H1 (cell line): ENCODE data around the gene CBFA2T2. TPM values are rescaled to one million over a fixed set of nuclear protein-coding genes. Genes with fewer than 3 reads are reported as not detected.

Source experiments
- CTCF ChIA-PET: fragments of 300-600 bp; sonication (Branson Sonifier 250); formaldehyde crosslinking; loops from one replicate; lab custom pipeline; 2021; ENCODE audit not compliant: partially characterized antibody; lab: Charles Lee
- POLR2A ChIA-PET: fragments of 300-600 bp; sonication (Branson Sonifier 250); formaldehyde crosslinking; loops from one replicate; lab custom pipeline; 2021; ENCODE audit warnings: inconsistent platforms; ENCODE audit not compliant: partially characterized antibody; lab: Charles Lee
- DNase-seq, 2 experiments: peaks; one replicate each; pipeline versions ENCODE4 v3.0.0 to v3.0.0-alpha.2; 2010 to 2022; ENCODE audit warnings: low spot score in 2 of 2, low read depth in 1 of 2, mixed read lengths in 1 of 2
- FAIRE-seq: peaks from 2 replicates; lab custom pipeline; 2011; peaks lifted over from hg19 to GRCh38; lab: Jason Lieb, UNC
- H2AFZ ChIP-seq: 2 replicates; pipeline ENCODE4 v1.8.1; 2012; ENCODE audit warnings: low read length, inconsistent platforms
- H2AK5ac ChIP-seq: 2 replicates; pipeline ENCODE4 v1.6.1; 2013; ENCODE audit warnings: low read depth, low read length
- H2BK120ac ChIP-seq: replicated peaks from 2 replicates; pipeline ENCODE3; 2013; ENCODE audit warnings: low read depth, low read length, inconsistent platforms
- H2BK12ac ChIP-seq: 2 replicates; pipeline ENCODE4 v1.6.1; 2013; ENCODE audit warnings: low read depth, low read length
- H2BK15ac ChIP-seq: 2 replicates; pipeline ENCODE4 v1.6.1; 2013; ENCODE audit warnings: low read length
- H2BK20ac ChIP-seq: 2 replicates; pipeline ENCODE4 v1.6.1; 2013; ENCODE audit warnings: low read length
- H2BK5ac ChIP-seq: 2 replicates; pipeline ENCODE4 v1.6.1; 2013; ENCODE audit warnings: low read depth, low read length
- H3K14ac ChIP-seq: 2 replicates; pipeline ENCODE4 v1.6.1; 2013; ENCODE audit warnings: inconsistent platforms; ENCODE audit not compliant: insufficient read length
- H3K18ac ChIP-seq: 2 replicates; pipeline ENCODE4 v1.6.1; 2013; ENCODE audit warnings: low read length; ENCODE audit errors: extremely low read depth
- H3K23ac ChIP-seq: 2 replicates; pipeline ENCODE4 v1.6.1; 2013; ENCODE audit warnings: inconsistent platforms; ENCODE audit not compliant: insufficient read length
- H3K23me2 ChIP-seq: 2 replicates; pipeline ENCODE4 v1.6.1; 2013; ENCODE audit warnings: low read depth, low read length
- H3K27ac ChIP-seq: 2 replicates; pipeline ENCODE4 v1.6.1; 2011; ENCODE audit warnings: low read depth, low read length, inconsistent platforms
- H3K27me3 ChIP-seq, 4 experiments: replicated peaks in 1 of 4; 1 replicate in 1 of 4; 2 replicates in 3 of 4; pipeline versions ENCODE4 v1.6.1 to v1.8.1; 2011 to 2013; ENCODE audit warnings: low read length in 3 of 4, mild to moderate bottlenecking in 3 of 4, inconsistent platforms in 2 of 4, mixed read lengths in 2 of 4, moderate library complexity in 1 of 4; ENCODE audit not compliant: control insufficient read depth in 3 of 4, insufficient read depth in 3 of 4; ENCODE audit errors: extremely low read depth in 1 of 4
- H3K36me3 ChIP-seq, 4 experiments: 2 replicates each; pipeline versions ENCODE4 v1.6.1 to v1.8.1; 2011 to 2013; ENCODE audit warnings: mild to moderate bottlenecking in 4 of 4, low read length in 3 of 4, moderate library complexity in 2 of 4, control low read depth in 1 of 4, inconsistent platforms in 1 of 4; ENCODE audit not compliant: insufficient read depth in 4 of 4, control insufficient read depth in 2 of 4
- H3K4ac ChIP-seq: replicated peaks from 2 replicates; pipeline ENCODE3; 2013; ENCODE audit warnings: low read length, low read depth, mixed read lengths, inconsistent platforms; ENCODE audit not compliant: insufficient read length
- H3K4me1 ChIP-seq, 4 experiments: replicated peaks in 1 of 4; 1 replicate in 1 of 4; 2 replicates in 3 of 4; pipeline versions ENCODE4 v1.6.1 to v1.8.1; 2011 to 2013; ENCODE audit warnings: low read length in 3 of 4, inconsistent platforms in 2 of 4, mixed read lengths in 1 of 4; ENCODE audit not compliant: insufficient read depth in 4 of 4, control insufficient read depth in 3 of 4
- H3K4me2 ChIP-seq, 2 experiments: 2 replicates each; pipeline versions ENCODE4 v1.6.1 to v1.8.1; 2011 to 2013; ENCODE audit warnings: low read depth in 2 of 2, low read length in 2 of 2, control low read depth in 1 of 2, inconsistent platforms in 1 of 2, mild to moderate bottlenecking in 1 of 2; ENCODE audit not compliant: insufficient read depth in 1 of 2
- H3K4me3 ChIP-seq, 4 experiments: fragments of 200-600, 300-600 bp in 1 of 4; sonication (generic), shearing (Covaris generic), sonication (Bioruptor Twin) in 1 of 4; 2 replicates each; pipeline versions ENCODE4 v1.5.1 to v1.8.1; 2011 to 2016; ENCODE audit warnings: low read length in 4 of 4, low read depth in 3 of 4, control low read depth in 2 of 4, inconsistent platforms in 2 of 4, mild to moderate bottlenecking in 2 of 4, mixed read lengths in 1 of 4, moderate library complexity in 1 of 4; ENCODE audit not compliant: insufficient read depth in 2 of 4; ENCODE audit errors: extremely low read depth in 1 of 4
- H3K56ac ChIP-seq: replicated peaks from 2 replicates; pipeline ENCODE3; 2013; ENCODE audit warnings: low read depth, mild to moderate bottlenecking, mixed read lengths, low read length, inconsistent platforms; ENCODE audit not compliant: insufficient read length
- H3K79me1 ChIP-seq: 2 replicates; pipeline ENCODE4 v1.6.1; 2013; ENCODE audit warnings: low read depth, low read length, control low read depth
- H3K79me2 ChIP-seq, 2 experiments: 2 replicates each; pipeline versions ENCODE4 v1.6.1 to v1.8.1; 2012 to 2013; ENCODE audit warnings: low read length in 2 of 2, mild to moderate bottlenecking in 2 of 2, inconsistent platforms in 1 of 2; ENCODE audit not compliant: insufficient read depth in 2 of 2, control insufficient read depth in 1 of 2
- H3K9ac ChIP-seq, 4 experiments: replicated peaks in 1 of 4; 1 replicate in 1 of 4; 2 replicates in 3 of 4; pipeline versions ENCODE4 v1.6.1 to v1.8.1; 2011 to 2013; ENCODE audit warnings: low read depth in 3 of 4, low read length in 3 of 4, control low read depth in 2 of 4, mild to moderate bottlenecking in 2 of 4, moderate library complexity in 2 of 4, inconsistent platforms in 1 of 4; ENCODE audit errors: extremely low read depth in 1 of 4
- H3K9me3 ChIP-seq, 2 experiments: 2 replicates each; pipeline versions ENCODE4 v1.6.1 to v1.8.1; 2012 to 2013; ENCODE audit warnings: mild to moderate bottlenecking in 2 of 2, moderate library complexity in 2 of 2, control low read depth in 1 of 2, inconsistent platforms in 1 of 2, low read depth in 1 of 2, low read length in 1 of 2, mixed read lengths in 1 of 2; ENCODE audit not compliant: insufficient read depth in 2 of 2
- H4K20me1 ChIP-seq, 2 experiments: replicated peaks in 1 of 2; 2 replicates each; pipeline versions ENCODE3 to v1.8.1; 2011 to 2013; ENCODE audit warnings: inconsistent platforms in 2 of 2, low read length in 2 of 2, mild to moderate bottlenecking in 1 of 2; ENCODE audit not compliant: insufficient read depth in 2 of 2, control insufficient read depth in 1 of 2
- H4K5ac ChIP-seq: 2 replicates; pipeline ENCODE4 v1.6.1; 2013; ENCODE audit warnings: low read length, low read depth, mixed read lengths, inconsistent platforms; ENCODE audit not compliant: insufficient read length
- H4K8ac ChIP-seq: 2 replicates; pipeline ENCODE4 v1.8.0; 2013; ENCODE audit warnings: mild to moderate bottlenecking, moderate library complexity, low read length, inconsistent platforms; ENCODE audit not compliant: insufficient read depth; ENCODE audit errors: extremely low read depth
- H4K91ac ChIP-seq: replicated peaks from 2 replicates; pipeline ENCODE3; 2013; ENCODE audit warnings: low read length, mixed read lengths, inconsistent platforms; ENCODE audit not compliant: insufficient read length
- CTCF ChIP-seq, 3 experiments: IDR thresholded peaks; 1 replicate in 2 of 3; 2 replicates in 1 of 3; pipeline versions ENCODE4 v1.5.1 to v1.6.1; 2011; ENCODE audit warnings: low read length in 3 of 3, mild to moderate bottlenecking in 3 of 3, inconsistent platforms in 2 of 3, low read depth in 1 of 3, moderate library complexity in 1 of 3; ENCODE audit not compliant: insufficient read depth in 1 of 3; ENCODE audit errors: control extremely low read depth in 1 of 3
- RAD21 ChIP-seq, 2 experiments: IDR thresholded peaks in 1 of 2; conservative IDR thresholded peaks in 1 of 2; 2 replicates each; pipeline ENCODE4 v1.6.1; 2011; ENCODE audit warnings: low read depth in 2 of 2, low read length in 2 of 2, improper control_type of control experiment in 1 of 2, inconsistent platforms in 1 of 2, mild to moderate bottlenecking in 1 of 2, moderate library complexity in 1 of 2
- SP4 ChIP-seq: IDR thresholded peaks from 2 replicates; pipeline ENCODE4 v1.6.1; 2012; ENCODE audit warnings: low read length, inconsistent platforms
- WGBS, 2 experiments: shearing (Covaris generic) in 1 of 2; methylation state at CpG; one replicate each; pipeline versions ENCODE4 v1.1.6 to v1.1.7; 2013 to 2015; ENCODE audit warnings: low lambda C conversion rate in 2 of 2, mixed read lengths in 2 of 2, inconsistent platforms in 1 of 2, low coverage in 1 of 2, missing lambda C conversion rate in 1 of 2; ENCODE audit not compliant: insufficient replicate concordance in 2 of 2, insufficient coverage in 1 of 2, insufficient read length in 1 of 2; ENCODE audit errors: extremely low coverage in 1 of 2, missing lambda C conversion rate in 1 of 2; 5-methylcytosine and 5-hydroxymethylcytosine counted together
- polyA plus RNA-seq, 7 experiments: library from polyadenylated mRNA; depleted of rRNA in 3 of 7; stranded (reverse) in 5 of 7; unstranded in 2 of 7; fragments of >200 nt in 5 of 7; fragments of 200-250 nt in 2 of 7; gene quantifications; 1 replicate in 5 of 7; 2 replicates in 1 of 7; 4 replicates in 1 of 7; pipeline versions ENCODE4 v1.2.1 to v1.2.3, GENCODE V29; 2011 to 2013; ENCODE audit warnings: missing spikeins in 2 of 7, mixed read lengths in 2 of 7
- total RNA-seq: library from RNA; stranded (reverse); fragmentation: NEBNext Ultra II Directional; extraction: Animal tissue kit (Norgen Biotek cat#: 25700); gene quantifications from 2 replicates; pipeline ENCODE4 v1.2.1, GENCODE V29; 2021

Gene CBFA2T2
- total and polyA plus RNA-seq, 2 of the 8 experiments (the other 6 are each of a cell fraction or from before 2014, with no cell fraction given) = 11.6 to 12.9 TPM

- H3K36me3 ChIP-seq = no peaks in the 10 kb centered on the region
- no peak overlapping the region for H2BK20ac ChIP-seq
- no peaks in the 10 kb centered on the region; a peak in 1 of 4 replicates for H3K79me2 ChIP-seq
- H3K9ac ChIP-seq = no peak overlapping the region
- no peaks in the 10 kb centered on the region for H3K27me3 ChIP-seq
- no peak overlapping the region for H3K56ac ChIP-seq
- WGBS, 2 experiments = 82% methylated on average over 11 of the region's 11 CpGs; no CpG with 5 or more reads in 1 of the 2 experiments
- POLR2A ChIA-PET = no interaction called here
- H2AK5ac ChIP-seq = no peak overlapping the region
- no peak overlapping the region for H2BK12ac ChIP-seq
- no peak overlapping the region for H2BK5ac ChIP-seq
- peaks cover 0 to 3% of the 10 kb centered on the region in 2 experiments for H4K20me1 ChIP-seq
- H3K14ac ChIP-seq = no peak overlapping the region
- H2BK15ac ChIP-seq = no peak overlapping the region
- H3K18ac ChIP-seq = no peak overlapping the region
- H3K9me3 ChIP-seq = no peaks in the 10 kb centered on the region
- H3K23ac ChIP-seq = no peak overlapping the region
- H2BK120ac ChIP-seq = no peak overlapping the region
- no peak for DNase-seq
- H3K4me3 ChIP-seq = no peak overlapping the region
- H3K4me2 ChIP-seq = no peak overlapping the region
- no peak overlapping the region for H4K8ac ChIP-seq
- no peak overlapping the region for H3K27ac ChIP-seq
- peaks cover 2% of the 10 kb centered on the region; the same call in 1 of the 2 replicates for H3K79me1 ChIP-seq
- peak in 1 of 2 experiments; percentile 40; a peak in 1 of 4 replicates for TF ChIP-seq RAD21 (IDR thresholded peaks at IDR 0.05 in 1 of 2, conservative IDR thresholded peaks at IDR 0.05 in 1 of 2; ENCODE audit: low read depth in 2 of 2, low read length in 2 of 2)
- TF ChIP-seq CTCF (IDR thresholded peaks at IDR 0.05; ENCODE audit: control extremely low read depth in 1 of 3, insufficient read depth in 1 of 3, low read depth in 1 of 3, low read length in 3 of 3) = peak in 1 of 3 experiments; percentile 13; a peak in 1 of 4 replicates
- no peak for TF ChIP-seq SP4
- no peak overlapping the region for H3K4ac ChIP-seq
- no peak overlapping the region for H4K5ac ChIP-seq
- no peak for FAIRE-seq
- H4K91ac ChIP-seq = no peak overlapping the region
- peaks cover under 1% of the 10 kb centered on the region; the same call in 1 of the 2 replicates for H3K23me2 ChIP-seq
- H3K4me1 ChIP-seq = 0 out of 7 replicates have a peak, but pooled peaks cover 0 to 2% (median 0%) of the 10 kb centered on the region in 4 experiments
- no peak overlapping the region for H2AFZ ChIP-seq
- CTCF ChIA-PET = interaction anchor here (0.6 to 4.5 kb wide), 17 partner anchors 15 to 534 kb away, joined by 3 to 16 read pairs (median 4); no protein-coding TSS in a partner anchor
Measured at GRCh38 chr20:33515569-33516216, 25.8 kb downstream of the CBFA2T2 start.
